PC-3 (cell line): ENCODE measurements around the gene CREG2. TPM values are rescaled to one million over a fixed set of nuclear protein-coding genes. Genes with fewer than 3 reads are reported as not detected.

Experiments
- ATAC-seq: fragments of 200-7000 bp; cut with Tn5 transposase; 2 replicates; pipeline ENCODE4 v1.9.1; 2020; ENCODE audit warnings: mild to moderate bottlenecking, moderate library complexity
- BruUV-seq: library from RNA; stranded (reverse); fragments of 400-500 nt; replicated peaks from 2 replicates; lab custom pipeline; 2021; lab: Mats Ljungman, UMichigan
- CTCF ChIA-PET: fragments of 300-600 bp; sonication (Branson Sonifier 250); formaldehyde crosslinking; loops from one replicate; lab custom pipeline; 2022; ENCODE audit warnings: antibody characterized with exemption; lab: Charles Lee
- POLR2A ChIA-PET: fragments of 300-600 bp; sonication (Branson Sonifier 250); formaldehyde crosslinking; loops from one replicate; lab custom pipeline; 2022; ENCODE audit warnings: antibody characterized with exemption; ENCODE audit not compliant: unreplicated experiment; lab: Charles Lee
- DNase-seq: peaks from one replicate; pipeline ENCODE4 v3.0.0-alpha.2; 2015
- H2AFZ ChIP-seq: fragments of 300-600 bp; sonication (generic); 2 replicates; pipeline ENCODE4 v1.6.0; 2016; ENCODE audit warnings: antibody characterized with exemption, low read length
- H3F3A ChIP-seq: fragments of 300-600 bp; sonication (generic); one replicate; pipeline ENCODE4 v1.6.0; 2017; ENCODE audit warnings: antibody characterized with exemption, low read length, control low read depth, mild to moderate bottlenecking; ENCODE audit not compliant: unreplicated experiment
- H3K27ac ChIP-seq: fragments of 300-600 bp; sonication (generic); 2 replicates; pipeline ENCODE4 v1.5.1; 2016; ENCODE audit warnings: mild to moderate bottlenecking, low read length
- H3K27me3 ChIP-seq: fragments of 300-600 bp; sonication (generic); 2 replicates; pipeline ENCODE4 v1.6.1; 2016; ENCODE audit warnings: low read length, mixed read lengths
- H3K36me3 ChIP-seq: fragments of 300-600 bp; sonication (generic); 2 replicates; pipeline ENCODE4 v1.6.1; 2016; ENCODE audit warnings: low read depth, mixed run types, low read length, mixed read lengths
- H3K4me1 ChIP-seq: fragments of 300-600 bp; sonication (generic); 2 replicates; pipeline ENCODE4 v1.5.1; 2016; ENCODE audit warnings: low read length; ENCODE audit not compliant: insufficient read depth
- H3K4me2 ChIP-seq: fragments of 300-600 bp; sonication (generic); 2 replicates; pipeline ENCODE4 v1.6.0; 2016; ENCODE audit warnings: low read length
- H3K4me3 ChIP-seq: fragments of 300-600 bp; sonication (generic); 2 replicates; pipeline ENCODE4 v1.5.1; 2016; ENCODE audit warnings: mild to moderate bottlenecking, low read length, mixed read lengths
- H3K79me2 ChIP-seq: fragments of 300-600 bp; sonication (generic); 2 replicates; pipeline ENCODE4 v1.6.1; 2017; ENCODE audit warnings: low read length, mixed read lengths
- H3K9ac ChIP-seq: fragments of 300-600 bp; sonication (generic); 2 replicates; pipeline ENCODE4 v1.6.0; 2016; ENCODE audit warnings: mild to moderate bottlenecking, low read length
- H3K9me2 ChIP-seq: fragments of 300-600 bp; sonication (generic); replicated peaks from 2 replicates; pipeline ENCODE4 v1.6.1; 2016; ENCODE audit warnings: mixed run types, low read length, mixed read lengths
- H3K9me3 ChIP-seq: fragments of 300-600 bp; sonication (generic); 2 replicates; pipeline ENCODE4 v1.6.1; 2016; ENCODE audit warnings: low read length, mixed read lengths
- H4K20me1 ChIP-seq: fragments of 300-600 bp; sonication (generic); 2 replicates; pipeline ENCODE4 v1.6.1; 2016; ENCODE audit warnings: low read length, mixed read lengths
- CTCF ChIP-seq: fragments of 300-600 bp; sonication (generic); conservative IDR thresholded peaks from 2 replicates; pipeline ENCODE4 v1.5.1; 2017; ENCODE audit warnings: antibody characterized with exemption, low read depth, mild to moderate bottlenecking, low read length
- EZH2 ChIP-seq: fragments of 300-600 bp; sonication (generic); IDR thresholded peaks from one replicate; pipeline ENCODE4 v1.6.1; 2017; ENCODE audit warnings: antibody characterized with exemption, mild to moderate bottlenecking, low read length; ENCODE audit not compliant: unreplicated experiment
- EZH2phosphoT487 ChIP-seq: fragments of 300-600 bp; sonication (generic); IDR thresholded peaks from 2 replicates; pipeline ENCODE4 v1.6.1; 2018; ENCODE audit warnings: mild to moderate bottlenecking, antibody characterized with exemption, low read length, borderline replicate concordance
- intact Hi-C: fragments of 100-400 bp; cut with micrococcal nuclease; formaldehyde crosslinking; loops from 2 replicates; pipeline ENCODE4 v1.9.0; 2023
- total RNA-seq: library from RNA; depleted of rRNA; stranded (reverse); fragments of >200 nt; gene quantifications from 2 replicates; pipeline ENCODE4 v1.2.3, GENCODE V29; 2014

CREG2 gene
- total RNA-seq, 1 experiment from 2014 or later, result 40.0 TPM

GRCh38 chr2:101418460-101419095 is 31.3 kb upstream of the CREG2 start:
- POLR2A ChIA-PET, result interaction anchor here (0.6 kb wide), 1 partner anchor 286 kb away, joined by 5 read pairs; no protein-coding TSS in a partner anchor
- Histone ChIP-seq H2AFZ (peak overlapping the region; percentile 69), H3K27me3 (no peaks in the 10 kb centered on the region), H3K9me3 (no peaks in the 10 kb centered on the region), H3K4me2 (peak overlapping the region; percentile 74), H3K79me2 (no peaks in the 10 kb centered on the region), H3F3A (no peaks in the 10 kb centered on the region), H3K27ac (peak overlapping the region; percentile 85), H3K4me1 (peaks cover 14% of the 10 kb centered on the region), H3K9me2 (no peaks in the 10 kb centered on the region), H3K4me3 (peak overlapping the region; percentile 48), H3K9ac (peak overlapping the region; percentile 60), H3K36me3 (no peaks in the 10 kb centered on the region), H4K20me1 (no peaks in the 10 kb centered on the region)
- ATAC-seq (peak; percentile 89), DNase-seq (peak; percentile 81)
- CTCF ChIA-PET, result interaction anchor here (0.7 to 1.9 kb wide), 6 partner anchors 28 to 413 kb away, joined by 4 to 21 read pairs (median 10); partner anchors contain the start of gene CREG2
- no peak for TF ChIP-seq EZH2
- TF ChIP-seq EZH2phosphoT487, result no peak
- TF ChIP-seq CTCF, result no peak
- intact Hi-C loops, result loop anchor here (1.0 to 2.0 kb wide), 6 partner anchors 30 to 455 kb away; partner anchors contain the start of gene MAP4K4
- BruUV-seq, result TSS peak; percentile 42

DNA sequence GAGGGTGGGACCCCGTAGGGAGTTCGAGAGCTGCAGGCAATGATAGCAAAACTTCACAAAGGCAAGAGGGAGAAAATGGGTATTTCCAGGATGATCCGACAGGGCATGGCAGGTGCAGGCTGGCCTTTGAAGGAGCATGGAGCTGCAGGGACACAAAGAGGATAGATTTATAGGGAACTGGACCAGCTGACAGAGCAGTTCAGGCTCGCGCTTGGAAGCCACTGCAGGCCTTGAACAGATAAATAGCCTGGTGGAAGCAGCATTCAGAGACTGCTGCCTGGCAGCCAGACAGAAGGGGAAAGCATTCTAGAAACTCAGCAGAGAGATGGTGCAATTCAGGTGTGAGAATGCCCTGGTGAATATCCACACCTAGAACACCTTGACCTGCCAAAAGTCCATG is 29.3 kb upstream of the CREG2 start:
- Histone ChIP-seq H3K27me3 (no peaks in the 10 kb centered on the region), H3K9me2 (no peaks in the 10 kb centered on the region), H3K27ac (no peak overlapping the region), H3K4me1 (peaks cover 16% of the 10 kb centered on the region), H3K9ac (no peak overlapping the region), H3K9me3 (no peaks in the 10 kb centered on the region), H3K79me2 (no peaks in the 10 kb centered on the region), H3K36me3 (no peaks in the 10 kb centered on the region), H4K20me1 (no peaks in the 10 kb centered on the region), H3K4me2 (no peak overlapping the region), H2AFZ (no peak overlapping the region), H3K4me3 (no peak overlapping the region), H3F3A (no peaks in the 10 kb centered on the region)
- ChIA-PET POLR2A (interaction anchor here (0.5 kb wide), 1 partner anchor 22 kb away, joined by 21 read pairs; no protein-coding TSS in a partner anchor), CTCF (interaction anchor here (1.1 kb wide), 1 partner anchor 28 kb away, joined by 3 read pairs; no protein-coding TSS in a partner anchor)
- BruUV-seq, result no TSS peak
- TF ChIP-seq EZH2, result no peak
- TF ChIP-seq CTCF, result no peak
- TF ChIP-seq EZH2phosphoT487, result no peak
- DNase-seq (no peak), ATAC-seq (no peak)
- intact Hi-C loops, result no loop called here

- ATAC-seq, result no peak
- peaks cover 23% of the 10 kb centered on the region for H3K4me1 ChIP-seq
- H3K79me2 ChIP-seq, result no peaks in the 10 kb centered on the region
- no peak overlapping the region for H3K4me2 ChIP-seq
- H3K36me3 ChIP-seq, result no peaks in the 10 kb centered on the region
- no peak for DNase-seq
- no peak overlapping the region for H3K27ac ChIP-seq
- no peak overlapping the region for H3K9ac ChIP-seq
- POLR2A ChIA-PET, result no interaction called here
- intact Hi-C loops, result no loop called here
- H3F3A ChIP-seq, result no peaks in the 10 kb centered on the region
- no peaks in the 10 kb centered on the region for H3K9me2 ChIP-seq
- H2AFZ ChIP-seq, result no peak overlapping the region
- no peak for TF ChIP-seq EZH2
- no TSS peak for BruUV-seq
- H3K9me3 ChIP-seq, result no peaks in the 10 kb centered on the region
- H3K27me3 ChIP-seq, result no peaks in the 10 kb centered on the region
- H4K20me1 ChIP-seq, result no peaks in the 10 kb centered on the region
- H3K4me3 ChIP-seq, result no peak overlapping the region
- CTCF ChIA-PET, result no interaction called here
These were observed 28.6 kb upstream of the CREG2 start for GRCh38 chr2:101415884-101416283.
